Measurements from ENCODE around the gene LYL1.

Gene LYL1

DNA sequence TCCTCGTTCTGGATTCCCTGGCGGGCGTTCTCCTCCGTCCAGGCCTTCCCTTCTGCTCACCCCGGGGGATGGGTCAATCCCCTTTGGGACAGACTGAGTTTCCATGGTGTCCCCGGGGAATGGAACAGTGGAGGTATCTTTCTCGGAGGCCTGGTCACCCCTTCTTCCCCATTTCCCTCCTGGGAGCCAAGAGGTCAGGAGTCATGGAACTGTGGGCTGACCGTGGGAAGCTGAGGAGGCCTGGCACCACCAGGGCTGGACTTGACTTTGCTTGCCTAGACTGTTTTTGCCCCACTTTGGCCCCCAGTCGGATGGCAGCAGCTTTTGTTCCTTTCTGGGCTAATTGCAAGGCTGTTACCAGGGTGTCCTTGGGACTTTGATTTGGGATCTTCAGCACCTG is 17.4 kb upstream of the LYL1 start:
- peak overlapping the region; percentile 95; the same call in 1 of the 2 replicates for H3K27ac ChIP-seq

GRCh38 chr19:13119627-13120026 is 17.0 kb upstream of the LYL1 start:
- TF ChIP-seq, protein P1, sequence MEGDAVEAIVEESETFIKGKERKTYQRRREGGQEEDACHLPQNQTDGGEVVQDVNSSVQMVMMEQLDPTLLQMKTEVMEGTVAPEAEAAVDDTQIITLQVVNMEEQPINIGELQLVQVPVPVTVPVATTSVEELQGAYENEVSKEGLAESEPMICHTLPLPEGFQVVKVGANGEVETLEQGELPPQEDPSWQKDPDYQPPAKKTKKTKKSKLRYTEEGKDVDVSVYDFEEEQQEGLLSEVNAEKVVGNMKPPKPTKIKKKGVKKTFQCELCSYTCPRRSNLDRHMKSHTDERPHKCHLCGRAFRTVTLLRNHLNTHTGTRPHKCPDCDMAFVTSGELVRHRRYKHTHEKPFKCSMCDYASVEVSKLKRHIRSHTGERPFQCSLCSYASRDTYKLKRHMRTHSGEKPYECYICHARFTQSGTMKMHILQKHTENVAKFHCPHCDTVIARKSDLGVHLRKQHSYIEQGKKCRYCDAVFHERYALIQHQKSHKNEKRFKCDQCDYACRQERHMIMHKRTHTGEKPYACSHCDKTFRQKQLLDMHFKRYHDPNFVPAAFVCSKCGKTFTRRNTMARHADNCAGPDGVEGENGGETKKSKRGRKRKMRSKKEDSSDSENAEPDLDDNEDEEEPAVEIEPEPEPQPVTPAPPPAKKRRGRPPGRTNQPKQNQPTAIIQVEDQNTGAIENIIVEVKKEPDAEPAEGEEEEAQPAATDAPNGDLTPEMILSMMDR (conservative IDR thresholded peaks at IDR 0.05), result no peak
- no peak for TF ChIP-seq ZFX (IDR thresholded peaks at IDR 0.05)
- peak overlapping the region; percentile 95 for H3K27ac ChIP-seq

More for the DNA sequence above, 17.4 kb upstream of the LYL1 start:
- TF ChIP-seq, protein P1 (conservative IDR thresholded peaks at IDR 0.05), result no peak
- no peak for TF ChIP-seq ZFX (IDR thresholded peaks at IDR 0.05)

GRCh38 chr19:13118424-13119193 is 16.0 kb upstream of the LYL1 start:
- H3K27ac ChIP-seq, result peak overlapping the region; percentile 95
- peak; percentile 98 for TF ChIP-seq ZFX (IDR thresholded peaks at IDR 0.05)
- TF ChIP-seq, protein P1 (conservative IDR thresholded peaks at IDR 0.05), result no peak

DNA sequence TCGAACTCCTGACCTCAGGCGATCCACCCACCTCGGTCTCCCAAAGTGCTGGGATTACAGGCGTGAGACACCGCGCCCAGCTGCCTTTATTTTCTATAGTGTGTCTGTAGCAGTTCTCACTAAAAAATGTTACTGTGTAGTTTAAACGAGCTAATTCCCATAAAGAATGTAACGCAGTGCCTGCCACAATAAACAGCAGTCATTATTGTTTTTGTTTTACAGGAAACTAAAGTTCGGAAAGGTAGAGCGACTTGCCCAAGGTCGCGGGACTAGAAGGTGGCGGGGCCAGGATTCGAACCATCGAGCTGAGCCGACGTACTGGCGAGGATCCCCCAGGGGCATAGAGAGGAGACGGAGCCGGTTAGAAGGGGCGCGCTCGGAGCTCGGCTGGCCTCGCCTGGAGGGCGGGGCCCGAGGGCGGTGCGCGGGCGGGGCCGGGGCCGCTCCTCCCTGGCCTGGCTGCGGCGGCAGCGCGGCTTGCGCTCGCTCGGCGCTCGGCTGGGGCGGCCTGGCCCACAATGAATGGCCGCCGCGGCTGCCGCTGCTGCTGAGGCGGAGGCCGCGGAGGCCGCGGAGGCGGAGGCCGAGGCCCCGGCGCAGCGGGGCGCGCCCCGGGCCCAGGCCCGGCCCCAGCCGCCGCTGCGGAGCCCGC is 15.2 kb upstream of the LYL1 start, which contains the start of gene NACC1:
TSS of gene NACC1 (plus strand) at position 493 of the 652 bp plus-strand sequence. CDS start 16,944 bp downstream, outside the sequence.
- no peak for TF ChIP-seq ZFX (IDR thresholded peaks at IDR 0.05)
- TF ChIP-seq, protein P1 (conservative IDR thresholded peaks at IDR 0.05), result no peak
- H3K27ac ChIP-seq, result peak within 1 kb of the TSS; percentile 95

GRCh38 chr19:13117176-13117771 is 14.6 kb upstream of the LYL1 start:
- peak overlapping the region; percentile 95 for H3K27ac ChIP-seq
- TF ChIP-seq, protein P1 (conservative IDR thresholded peaks at IDR 0.05), result no peak
- TF ChIP-seq ZFX (IDR thresholded peaks at IDR 0.05), result no peak

GRCh38 chr19:13116282-13117175 is 13.9 kb upstream of the LYL1 start, which contains the start of gene TRMT1:
TSS of gene TRMT1 (minus strand) at chr19:13116740. CDS start at chr19:13116399, 341 bp downstream.
- H3K27ac ChIP-seq, result peak within 1 kb of the TSS; percentile 95
- TF ChIP-seq, protein P1 (conservative IDR thresholded peaks at IDR 0.05), result no peak
- TF ChIP-seq ZFX (IDR thresholded peaks at IDR 0.05), result peak; percentile 67

Measured in C4-2B (cell line).